IMR-90 (cell line): Measurements from ENCODE around the gene ITPKA. TPM values are rescaled to one million over a fixed set of nuclear protein-coding genes. Genes with fewer than 3 reads are reported as not detected.

Experiments used
- ATAC-seq: fragments of 200-7000 bp; cut with Tn5 transposase; 2 replicates; pipeline ENCODE4 v1.9.1; 2020; ENCODE audit warnings: low read depth, mild to moderate bottlenecking, moderate library complexity
- BruUV-seq: library from RNA; stranded (reverse); fragments of 400-500 nt; replicated peaks from 2 replicates; lab custom pipeline; 2021; lab: Mats Ljungman, UMichigan
- CTCF ChIA-PET: fragments of 300-600 bp; formaldehyde crosslinking; extraction: SDS; loops from one replicate; lab custom pipeline; 2021; ENCODE audit warnings: antibody characterized with exemption; lab: Yijun Ruan, JAX
- POLR2A ChIA-PET: fragments of 300-600 bp; sonication (Branson Sonifier 250); formaldehyde crosslinking; loops from one replicate; lab custom pipeline; 2022; ENCODE audit warnings: antibody characterized with exemption; ENCODE audit not compliant: unreplicated experiment; lab: Charles Lee
- DNase-seq: peaks from one replicate; pipeline ENCODE4 v3.0.0; 2013
- H2AFZ ChIP-seq: replicated peaks from 2 replicates; pipeline ENCODE3; 2013; ENCODE audit warnings: low read length, mild to moderate bottlenecking; ENCODE audit not compliant: poor library complexity
- H2AK5ac ChIP-seq: 2 replicates; pipeline ENCODE4 v1.6.1; 2013; ENCODE audit warnings: low read depth, low read length, inconsistent platforms
- H2AK9ac ChIP-seq: replicated peaks from 2 replicates; pipeline ENCODE3; 2013; ENCODE audit warnings: mild to moderate bottlenecking, low read depth, low read length, moderate library complexity; ENCODE audit not compliant: poor library complexity
- H2BK120ac ChIP-seq: 2 replicates; pipeline ENCODE4 v1.6.1; 2013; ENCODE audit warnings: low read depth, low read length, inconsistent platforms
- H2BK15ac ChIP-seq: 3 replicates; pipeline ENCODE4 v1.6.1; 2013; ENCODE audit warnings: low read depth, low read length, inconsistent platforms
- H2BK20ac ChIP-seq: 2 replicates; pipeline ENCODE4 v1.6.1; 2013; ENCODE audit warnings: low read depth, mild to moderate bottlenecking, inconsistent platforms, low read length, moderate library complexity
- H2BK5ac ChIP-seq: 2 replicates; pipeline ENCODE4 v1.6.1; 2013; ENCODE audit warnings: mild to moderate bottlenecking, low read depth, low read length, inconsistent platforms; ENCODE audit not compliant: poor library complexity, severe bottlenecking
- H3K14ac ChIP-seq: replicated peaks from 2 replicates; pipeline ENCODE4 v1.6.1; 2013; ENCODE audit warnings: low read depth, low read length, inconsistent platforms
- H3K18ac ChIP-seq: 2 replicates; pipeline ENCODE4 v1.6.1; 2013; ENCODE audit warnings: low read depth, low read length, control low read depth
- H3K23ac ChIP-seq: 2 replicates; pipeline ENCODE4 v1.6.1; 2013; ENCODE audit warnings: low read depth, low read length, inconsistent platforms
- H3K27ac ChIP-seq: 2 replicates; pipeline ENCODE4 v1.5.1; 2013; ENCODE audit warnings: mild to moderate bottlenecking, control low read depth, low read length; ENCODE audit not compliant: insufficient read depth
- H3K27me3 ChIP-seq: 2 replicates; pipeline ENCODE4 v1.6.1; 2013; ENCODE audit warnings: low read length; ENCODE audit not compliant: control insufficient read depth, insufficient read depth
- H3K36me3 ChIP-seq: 2 replicates; pipeline ENCODE4 v1.6.1; 2013; ENCODE audit warnings: low read length, mixed read lengths; ENCODE audit not compliant: control insufficient read depth, insufficient read depth
- H3K4ac ChIP-seq: 2 replicates; pipeline ENCODE4 v1.6.1; 2013; ENCODE audit warnings: low read depth, low read length, inconsistent platforms
- H3K4me1 ChIP-seq: 2 replicates; pipeline ENCODE4 v1.6.1; 2013; ENCODE audit warnings: low read length, mixed read lengths; ENCODE audit not compliant: control insufficient read depth, insufficient read depth
- H3K4me2 ChIP-seq: 2 replicates; pipeline ENCODE4 v1.6.1; 2013; ENCODE audit warnings: low read depth, mild to moderate bottlenecking, control low read depth, low read length, moderate library complexity
- H3K4me3 ChIP-seq: 2 replicates; pipeline ENCODE4 v1.5.1; 2013; ENCODE audit warnings: low read depth, mild to moderate bottlenecking, control low read depth, low read length, moderate library complexity; ENCODE audit not compliant: insufficient read depth
- H3K56ac ChIP-seq: 2 replicates; pipeline ENCODE4 v1.6.1; 2013; ENCODE audit warnings: low read length, inconsistent platforms; ENCODE audit not compliant: insufficient read depth; ENCODE audit errors: extremely low read depth
- H3K79me1 ChIP-seq, 2 experiments: 2 replicates each; pipeline ENCODE4 v1.6.1; 2013; ENCODE audit warnings: low read length in 2 of 2, inconsistent platforms in 1 of 2, low read depth in 1 of 2
- H3K9ac ChIP-seq: 2 replicates; pipeline ENCODE4 v1.6.1; 2013; ENCODE audit warnings: low read depth, low read length, control low read depth
- H3K9me1 ChIP-seq: 2 replicates; pipeline ENCODE4 v1.6.1; 2013; ENCODE audit warnings: low read length, inconsistent platforms; ENCODE audit not compliant: insufficient read depth
- H3K9me3 ChIP-seq: 2 replicates; pipeline ENCODE4 v1.6.1; 2013; ENCODE audit warnings: low read length; ENCODE audit not compliant: control insufficient read depth, insufficient read depth
- H4K20me1 ChIP-seq: 2 replicates; pipeline ENCODE4 v1.6.1; 2013; ENCODE audit warnings: low read length, inconsistent platforms; ENCODE audit not compliant: insufficient read depth
- H4K5ac ChIP-seq: 2 replicates; pipeline ENCODE4 v1.6.1; 2013; ENCODE audit warnings: mild to moderate bottlenecking, low read depth, low read length, control low read depth
- H4K8ac ChIP-seq, 2 experiments: 2 replicates each; pipeline ENCODE4 v1.6.1; 2013; ENCODE audit warnings: low read depth in 2 of 2, low read length in 2 of 2, control low read depth in 1 of 2, inconsistent platforms in 1 of 2
- H4K91ac ChIP-seq: 2 replicates; pipeline ENCODE4 v1.6.1; 2013; ENCODE audit warnings: low read depth, low read length, inconsistent platforms; ENCODE audit not compliant: insufficient read depth
- CEBPB ChIP-seq: IDR thresholded peaks from 2 replicates; pipeline ENCODE4 v1.6.1; 2012; ENCODE audit warnings: low read depth, low read length, improper control_type of control experiment
- CHD1 ChIP-seq: IDR thresholded peaks from 2 replicates; pipeline ENCODE4 v1.6.1; 2012; ENCODE audit warnings: low read depth, low read length, improper control_type of control experiment
- MAFK ChIP-seq: IDR thresholded peaks from 2 replicates; pipeline ENCODE4 v1.6.1; 2012; ENCODE audit warnings: low read depth, low read length, improper control_type of control experiment
- MXI1 ChIP-seq: IDR thresholded peaks from 2 replicates; pipeline ENCODE4 v1.6.1; 2012; ENCODE audit warnings: low read depth, mild to moderate bottlenecking, low read length, moderate library complexity, borderline replicate concordance
- NFE2L2 ChIP-seq: fragments of 150-350 bp; IDR thresholded peaks from 2 replicates; pipeline ENCODE4 v1.6.1; 2016; ENCODE audit warnings: low read depth, mild to moderate bottlenecking, low read length
- POLR2A ChIP-seq: IDR thresholded peaks from 2 replicates; pipeline ENCODE4 v1.6.1; 2012; ENCODE audit warnings: mild to moderate bottlenecking, low read depth, low read length
- RCOR1 ChIP-seq: IDR thresholded peaks from 2 replicates; pipeline ENCODE4 v1.6.1; 2012; ENCODE audit warnings: mild to moderate bottlenecking, low read length, improper control_type of control experiment; ENCODE audit not compliant: insufficient replicate concordance
- RFX5 ChIP-seq: IDR thresholded peaks from 2 replicates; pipeline ENCODE4 v1.8.0; 2012; ENCODE audit warnings: low read depth, mild to moderate bottlenecking, low read length, moderate library complexity
- WGBS, 2 experiments: methylation state at CpG; one replicate each; pipeline versions ENCODE4 v1.1.5 to v1.1.7; 2013; ENCODE audit warnings: missing lambda C conversion rate in 2 of 2; ENCODE audit not compliant: insufficient read length in 1 of 2; ENCODE audit errors: extremely low coverage in 2 of 2; 5-methylcytosine and 5-hydroxymethylcytosine counted together
- dilution Hi-C: fragments of 300-500 bp; cut with HindIII; formaldehyde crosslinking; loops from one replicate; pipeline ENCODE4 v1.14.3; 2018; ENCODE audit warnings: low sequenced_read_pairs; ENCODE audit not compliant: unreplicated experiment
- in situ Hi-C: fragments of 300-500 bp; cut with MboI; formaldehyde crosslinking; loops from 3 replicates; pipeline ENCODE4 v1.14.3; 2019; ENCODE audit warnings: low sequenced_read_pairs, inconsistent platforms, mixed read lengths
- intact Hi-C: fragments of 100-400 bp; cut with micrococcal nuclease; formaldehyde crosslinking; loops from 2 replicates; pipeline ENCODE4 v1.10.0; 2022
- polyA plus RNA-seq, 3 experiments: library from polyadenylated mRNA; depleted of rRNA; stranded (reverse); fragments of >200 nt; gene quantifications; 2 replicates each; pipeline ENCODE4 v1.2.3, GENCODE V29; 2012; ENCODE audit warnings: low replicate concordance in 1 of 3
- total RNA-seq: library from RNA; depleted of rRNA; stranded (reverse); fragments of >200 nt; gene quantifications from 2 replicates; pipeline ENCODE4 v1.2.3, GENCODE V29; 2012
- TF ChIP-seq, protein P1 (sequence below): fragments of 150-350 bp; IDR thresholded peaks from 2 replicates; pipeline ENCODE4 v1.6.1; 2016; ENCODE audit warnings: low read depth, mild to moderate bottlenecking, low read length, moderate library complexity, borderline replicate concordance
- TF ChIP-seq, protein P2 (sequence below): conservative IDR thresholded peaks from 2 replicates; pipeline ENCODE4 v1.5.1; 2012; ENCODE audit warnings: mild to moderate bottlenecking, low read depth, low read length, improper control_type of control experiment

ITPKA gene
- total and polyA plus RNA-seq, 2 of the 4 experiments (the other 2 are of a cell fraction), result 1.1 to 1.8 TPM

DNA sequence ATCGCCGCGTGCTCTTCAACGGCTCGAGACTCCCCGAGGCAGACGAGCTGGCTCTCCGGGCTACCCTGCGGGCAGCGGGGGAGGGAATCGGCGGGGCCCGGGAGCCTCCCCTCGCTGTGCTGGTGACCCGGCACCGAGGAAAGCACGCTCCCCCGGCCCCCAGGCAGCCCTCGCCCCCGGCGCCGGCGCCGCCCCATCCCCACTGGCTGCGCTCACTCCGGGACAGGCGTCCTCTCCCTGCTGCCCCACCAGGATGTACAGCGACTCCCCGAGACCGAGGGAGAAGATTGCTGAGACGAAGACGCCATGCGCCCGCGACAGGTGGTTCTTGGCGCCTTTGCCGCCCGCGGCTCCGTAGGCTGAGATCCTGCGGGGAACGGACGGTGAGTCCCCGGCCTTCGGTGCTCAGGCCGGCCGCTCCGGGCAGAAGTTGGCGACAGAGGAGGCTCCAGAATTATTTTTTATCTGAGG is 18.3 kb downstream of the ITPKA start:
- POLR2A ChIA-PET, result no interaction called here
- H4K5ac ChIP-seq, result no peak overlapping the region
- H3K9me3 ChIP-seq, result no peaks in the 10 kb centered on the region
- TF ChIP-seq RFX5, result no peak
- no peak for TF ChIP-seq MXI1
- TF ChIP-seq POLR2A, result no peak
- TF ChIP-seq, protein P1, sequence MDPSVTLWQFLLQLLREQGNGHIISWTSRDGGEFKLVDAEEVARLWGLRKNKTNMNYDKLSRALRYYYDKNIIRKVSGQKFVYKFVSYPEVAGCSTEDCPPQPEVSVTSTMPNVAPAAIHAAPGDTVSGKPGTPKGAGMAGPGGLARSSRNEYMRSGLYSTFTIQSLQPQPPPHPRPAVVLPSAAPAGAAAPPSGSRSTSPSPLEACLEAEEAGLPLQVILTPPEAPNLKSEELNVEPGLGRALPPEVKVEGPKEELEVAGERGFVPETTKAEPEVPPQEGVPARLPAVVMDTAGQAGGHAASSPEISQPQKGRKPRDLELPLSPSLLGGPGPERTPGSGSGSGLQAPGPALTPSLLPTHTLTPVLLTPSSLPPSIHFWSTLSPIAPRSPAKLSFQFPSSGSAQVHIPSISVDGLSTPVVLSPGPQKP, result no peak
- TF ChIP-seq MAFK, result no peak
- TF ChIP-seq, protein P2, sequence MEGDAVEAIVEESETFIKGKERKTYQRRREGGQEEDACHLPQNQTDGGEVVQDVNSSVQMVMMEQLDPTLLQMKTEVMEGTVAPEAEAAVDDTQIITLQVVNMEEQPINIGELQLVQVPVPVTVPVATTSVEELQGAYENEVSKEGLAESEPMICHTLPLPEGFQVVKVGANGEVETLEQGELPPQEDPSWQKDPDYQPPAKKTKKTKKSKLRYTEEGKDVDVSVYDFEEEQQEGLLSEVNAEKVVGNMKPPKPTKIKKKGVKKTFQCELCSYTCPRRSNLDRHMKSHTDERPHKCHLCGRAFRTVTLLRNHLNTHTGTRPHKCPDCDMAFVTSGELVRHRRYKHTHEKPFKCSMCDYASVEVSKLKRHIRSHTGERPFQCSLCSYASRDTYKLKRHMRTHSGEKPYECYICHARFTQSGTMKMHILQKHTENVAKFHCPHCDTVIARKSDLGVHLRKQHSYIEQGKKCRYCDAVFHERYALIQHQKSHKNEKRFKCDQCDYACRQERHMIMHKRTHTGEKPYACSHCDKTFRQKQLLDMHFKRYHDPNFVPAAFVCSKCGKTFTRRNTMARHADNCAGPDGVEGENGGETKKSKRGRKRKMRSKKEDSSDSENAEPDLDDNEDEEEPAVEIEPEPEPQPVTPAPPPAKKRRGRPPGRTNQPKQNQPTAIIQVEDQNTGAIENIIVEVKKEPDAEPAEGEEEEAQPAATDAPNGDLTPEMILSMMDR, result no peak
- TF ChIP-seq NFE2L2, result no peak
- no peak for TF ChIP-seq CHD1
- no peak for TF ChIP-seq RCOR1
- no peak for TF ChIP-seq CEBPB
- H4K91ac ChIP-seq, result no peak overlapping the region
- no peaks in the 10 kb centered on the region for H4K20me1 ChIP-seq
- no peak overlapping the region for H3K14ac ChIP-seq
- H2AK5ac ChIP-seq, result no peak overlapping the region
- in situ Hi-C loops, result no loop called here
- WGBS, 2 experiments, result 3% methylated on average over 31 of the region's 49 CpGs; no CpG with 5 or more reads in 1 of the 2 experiments
- H3K18ac ChIP-seq, result no peak overlapping the region
- H3K9ac ChIP-seq, result no peak overlapping the region
- no peak overlapping the region for H2AK9ac ChIP-seq
- peaks cover 38% of the 10 kb centered on the region for H3K27me3 ChIP-seq
- ATAC-seq, result no peak
- H3K4me2 ChIP-seq, result peak overlapping the region; percentile 57; the same call in 1 of the 2 replicates
- H2BK20ac ChIP-seq, result no peak overlapping the region
- dilution Hi-C loops, result no loop called here
- CTCF ChIA-PET, result no interaction called here
- H3K79me1 ChIP-seq, result no peaks in the 10 kb centered on the region
- intact Hi-C loops, result no loop called here
- H3K4ac ChIP-seq, result no peak overlapping the region
- no peak overlapping the region for H2BK5ac ChIP-seq
- no peaks in the 10 kb centered on the region for H3K9me1 ChIP-seq
- peaks cover 3% of the 10 kb centered on the region; the same call in 1 of the 2 replicates for H3K36me3 ChIP-seq
- no TSS peak for BruUV-seq
- no peak overlapping the region for H3K56ac ChIP-seq
- no peak overlapping the region for H2BK120ac ChIP-seq
- H3K27ac ChIP-seq, result no peak overlapping the region
- no peak overlapping the region for H4K8ac ChIP-seq
- peaks cover 8% of the 10 kb centered on the region; the same call in 1 of the 2 replicates for H3K4me1 ChIP-seq
- peak overlapping the region; percentile 75 for H2AFZ ChIP-seq
- H3K23ac ChIP-seq, result no peak overlapping the region
- H2BK15ac ChIP-seq, result no peak overlapping the region
- no peak overlapping the region for H3K4me3 ChIP-seq
- no peak for DNase-seq
